Esophagus muscularis mucosa (tissue), 4 donors: Measurements from ENCODE around the gene NPRL2. TPM values are rescaled to one million over a fixed set of nuclear protein-coding genes. Genes with fewer than 3 reads are reported as not detected.

Source experiments
- DNase-seq: peaks from one replicate; pipeline ENCODE4 v3.0.0-alpha.2; 2017; ENCODE audit errors: extremely low spot score
- H3K27ac ChIP-seq, 4 donors: fragments of 200-600 bp; sonication (generic); replicated peaks in 1 of 4; 1 replicate in 3 of 4; 2 replicates in 1 of 4; pipeline ENCODE4 v1.5.1; 2016 to 2019; ENCODE audit warnings: mild to moderate bottlenecking in 1 of 4
- H3K27me3 ChIP-seq, 4 donors: fragments of 200-600 bp; sonication (generic); one replicate each; pipeline versions ENCODE4 v1.5.1 to v1.6.0; 2016 to 2019
- H3K36me3 ChIP-seq, 4 donors: fragments of 200-600 bp; sonication (generic); one replicate each; pipeline ENCODE4 v1.5.1; 2016 to 2019
- H3K4me1 ChIP-seq, 4 donors: fragments of 200-600 bp; sonication (generic); one replicate each; pipeline ENCODE4 v1.5.1; 2016 to 2019
- H3K4me3 ChIP-seq, 4 donors: fragments of 200-600 bp; sonication (generic); 1 replicate in 2 of 4; 2 replicates in 2 of 4; pipeline ENCODE4 v1.5.1; 2016 to 2019; ENCODE audit warnings: mild to moderate bottlenecking in 4 of 4, moderate library complexity in 1 of 4
- H3K9me3 ChIP-seq, 4 donors: fragments of 200-600 bp; sonication (generic); 1 replicate in 3 of 4; 2 replicates in 1 of 4; pipeline ENCODE4 v1.5.1; 2016 to 2019
- CTCF ChIP-seq, 3 experiments: fragments of 200-600 bp in 2 of 3; fragments of 450-650 bp in 1 of 3; sonication (generic) in 2 of 3; IDR thresholded peaks; one replicate each; pipeline ENCODE4 v1.5.1; 2017 to 2019; ENCODE audit warnings: antibody characterized with exemption in 3 of 3, mild to moderate bottlenecking in 2 of 3, moderate library complexity in 1 of 3
- EP300 ChIP-seq: sonication (generic); formaldehyde crosslinking; IDR thresholded peaks from one replicate; pipeline ENCODE4 v1.6.1; 2017; ENCODE audit warnings: antibody characterized with exemption
- POLR2A ChIP-seq: fragments of 450-650 bp; IDR thresholded peaks from one replicate; pipeline ENCODE4 v1.6.1; 2017; ENCODE audit warnings: antibody characterized with exemption, moderate library complexity, mild to moderate bottlenecking, low read depth
- POLR2AphosphoS5 ChIP-seq, 2 donors: sonication (generic); formaldehyde crosslinking; IDR thresholded peaks; one replicate each; pipeline ENCODE4 v1.6.1; 2017; ENCODE audit warnings: antibody characterized with exemption in 2 of 2
- WGBS: methylation state at CpG from one replicate; pipeline ENCODE4 v1.1.5; 2018; 5-methylcytosine and 5-hydroxymethylcytosine counted together
- intact Hi-C: fragments of 100-400 bp; cut with DNase I; formaldehyde crosslinking; loops from one replicate; pipeline ENCODE4 v1.15.1; 2023
- total RNA-seq, 4 donors: library from RNA; depleted of rRNA; stranded (reverse); fragments of >200 nt; gene quantifications; one replicate each; pipeline versions ENCODE4 v1.1.0 to v1.2.1, GENCODE V29; 2016

NPRL2 gene
- total RNA-seq, 4 donors from 2014 or later = 10.4 to 16.7 (median 14.2) TPM

GRCh38 chr3:50298836-50299637 lies 51.5 kb downstream of the NPRL2 start, which contains the start of the genes HYAL3 and NAA80:
TSS of gene HYAL3 (minus strand) at chr3:50299405. CDS start at chr3:50295602, 3,803 bp downstream.
TSS of gene NAA80 (minus strand) at chr3:50299405. CDS start at chr3:50297463, 1,942 bp downstream.
- Histone ChIP-seq H3K27me3 (no peaks in the 10 kb centered on the region), H3K9me3 (no peaks in the 10 kb centered on the region), H3K4me3 (peak within 1 kb of the TSS; percentile 67 to 74 (median 72)), H3K4me1 (peaks cover 27 to 56% (median 52%) of the 10 kb centered on the region in 4 donors), H3K36me3 (peaks cover 0 to 9% (median 0%) of the 10 kb centered on the region in 4 donors), H3K27ac (peak within 1 kb of the TSS; percentile 91 to 93 (median 92))
- intact Hi-C loops = no loop called here
- TF ChIP-seq EP300 (no peak), POLR2A (peak; percentile 92), POLR2AphosphoS5 (IDR thresholded peaks at IDR 0.05) (peak; percentile 96 to 99), CTCF (IDR thresholded peaks at IDR 0.05) (peak; percentile 14 to 58 (median 38))
- DNase-seq = peak; percentile 100
- WGBS = 1% methylated on average over 24 of the region's 61 CpGs

DNA sequence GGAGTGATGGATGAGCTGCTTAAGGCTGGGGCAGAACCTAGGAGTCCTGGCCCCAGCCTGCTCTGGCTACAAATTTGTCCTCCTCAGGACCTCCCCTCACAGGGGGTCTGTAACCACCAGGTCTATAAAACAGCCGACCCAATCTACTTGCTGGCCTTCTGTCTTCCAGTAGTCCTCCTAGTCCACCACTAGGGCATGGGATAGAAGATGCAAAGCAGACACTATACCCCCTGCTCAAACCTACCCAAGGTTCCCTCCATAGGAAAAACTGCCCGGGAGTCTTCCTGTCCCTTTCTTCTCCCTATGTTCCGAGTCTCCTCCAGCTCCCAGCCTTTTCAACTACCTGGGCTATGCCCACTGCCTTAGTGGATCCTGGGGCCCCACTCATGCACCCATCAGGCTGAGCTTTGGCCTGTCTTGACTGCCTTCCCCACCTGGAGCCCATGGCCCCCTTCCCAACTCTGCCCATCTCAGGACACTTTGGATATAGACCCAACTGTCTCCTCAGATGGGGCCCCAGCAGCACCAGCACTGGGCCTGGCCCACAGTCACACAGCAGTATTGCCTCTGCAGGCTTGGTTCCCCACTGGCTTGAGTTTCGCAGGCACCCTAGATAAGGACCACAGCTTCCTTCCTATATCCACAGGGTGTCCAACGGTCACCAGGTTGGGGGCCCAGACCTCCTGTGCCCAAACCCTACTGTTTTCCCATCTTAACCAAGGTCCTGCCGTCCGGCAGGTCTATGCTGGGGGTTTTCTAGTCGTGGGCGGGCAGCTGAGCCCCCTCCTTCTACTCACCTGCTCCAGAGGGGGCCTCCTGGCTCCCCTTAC lies 52.5 kb downstream of the NPRL2 start:
- Histone ChIP-seq H3K9me3 (no peaks in the 10 kb centered on the region), H3K4me3 (peak overlapping the region; percentile 67 to 74 (median 72)), H3K4me1 (peaks cover 29 to 51% (median 47%) of the 10 kb centered on the region in 4 donors), H3K36me3 (peaks cover 0 to 9% (median 0%) of the 10 kb centered on the region in 4 donors), H3K27me3 (no peaks in the 10 kb centered on the region), H3K27ac (peak overlapping the region; percentile 91 to 93 (median 92))
- peak in 1 of 3 experiments; percentile 9 for TF ChIP-seq CTCF (IDR thresholded peaks at IDR 0.05)
- TF ChIP-seq EP300 = no peak
- intact Hi-C loops = no loop called here
- DNase-seq = no peak
- WGBS = 57% methylated on average over 9 of the region's 9 CpGs

DNA sequence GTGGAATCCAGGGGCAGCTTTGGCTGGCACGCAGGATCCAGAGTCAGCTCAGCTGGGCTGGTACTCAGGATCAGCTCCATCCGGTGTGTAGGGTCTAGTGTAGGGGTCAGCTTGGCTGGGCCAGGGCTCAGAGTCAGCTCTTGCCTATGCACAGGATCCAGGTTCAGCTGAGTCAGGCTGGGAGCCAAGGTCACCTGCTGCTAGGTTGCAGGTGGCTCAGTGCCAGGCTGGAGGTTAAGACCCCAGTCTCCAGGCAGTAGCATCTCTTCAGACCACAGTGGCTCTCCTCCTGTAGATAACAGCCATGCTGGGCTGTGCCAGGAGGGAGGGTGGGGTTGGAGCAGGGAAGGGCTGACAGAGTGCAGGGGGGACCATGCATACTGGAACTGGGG lies 53.2 kb downstream of the NPRL2 start:
- H3K27me3 ChIP-seq = no peaks in the 10 kb centered on the region
- DNase-seq = no peak
- 100% methylated on average over 2 of the region's 2 CpGs for WGBS
- TF ChIP-seq EP300 = no peak
- TF ChIP-seq POLR2AphosphoS5 (IDR thresholded peaks at IDR 0.05) = no peak
- no peak for TF ChIP-seq POLR2A
- TF ChIP-seq CTCF (IDR thresholded peaks at IDR 0.05) = no peak
- H3K9me3 ChIP-seq = no peaks in the 10 kb centered on the region
- no peak overlapping the region for H3K4me3 ChIP-seq
- H3K36me3 ChIP-seq = peaks cover 0 to 9% (median 0%) of the 10 kb centered on the region in 4 donors
- intact Hi-C loops = no loop called here
- H3K27ac ChIP-seq = peak overlapping the region in 1 of 4 donors; percentile 92
- peaks cover 35 to 51% (median 47%) of the 10 kb centered on the region in 4 donors for H3K4me1 ChIP-seq

Other genes starting within 250 kb of the NPRL2 start
- 10 to 100 TPM; 11.9 to 46.5 (median 23.3) TPM for gene SEMA3F, start 195.5 kb downstream of the NPRL2 start, total RNA-seq
- gene GNAT1, start 159.2 kb downstream of the NPRL2 start, total RNA-seq = not detected
- gene SLC38A3, start 145.5 kb downstream of the NPRL2 start, total RNA-seq = under 1 TPM in 2 of 4 donors, not detected in 2; 0.11 to 0.39 TPM
- gene GNAI2, start 114.6 kb downstream of the NPRL2 start, total RNA-seq = 100 to 1,000 TPM; 149 to 297 (median 239) TPM
- gene SEMA3B, start 81.6 kb downstream of the NPRL2 start, total RNA-seq = 10 to 100 TPM; 37.4 to 66.6 (median 46.4) TPM
- not detected for gene LSMEM2, start 71.7 kb downstream of the NPRL2 start, total RNA-seq
- 100 to 1,000 TPM in 1 of 4 donors, 10 to 100 TPM in 3; 49.4 to 106 (median 85.8) TPM for gene IFRD2, start 58.3 kb downstream of the NPRL2 start, total RNA-seq
- 1 to 10 TPM; 2.1 to 6.7 (median 3.4) TPM for gene HYAL3, start 51.4 kb downstream of the NPRL2 start, total RNA-seq
- 1 to 10 TPM; 6.8 to 9.5 (median 8.0) TPM for gene NAA80, start 51.4 kb downstream of the NPRL2 start, total RNA-seq
- gene HYAL1, start 47.2 kb downstream of the NPRL2 start, total RNA-seq = 10 to 100 TPM in 1 of 4 donors, 1 to 10 TPM in 3; 8.3 to 15.6 (median 9.0) TPM
- gene HYAL2, start 28.0 kb downstream of the NPRL2 start, total RNA-seq = 100 to 1,000 TPM in 2 of 4 donors, 10 to 100 TPM in 2; 37.4 to 114 (median 97.2) TPM
- 10 to 100 TPM; 18.7 to 40.6 (median 37.5) TPM for gene TUSC2, start 22.6 kb downstream of the NPRL2 start, total RNA-seq
- gene RASSF1, start 9.9 kb downstream of the NPRL2 start, total RNA-seq = 10 to 100 TPM; 28.7 to 44.2 (median 33.2) TPM
- under 1 TPM in 3 of 4 donors, not detected in 1; 0.50 to 0.57 (median 0.52) TPM for gene ZMYND10, start 5.0 kb downstream of the NPRL2 start, total RNA-seq
- gene CYB561D2, start 87 bp upstream of the NPRL2 start, total RNA-seq = 10 to 100 TPM in 1 of 4 donors, 1 to 10 TPM in 3; 5.4 to 12.4 (median 8.1) TPM
- 10 to 100 TPM; 37.0 to 85.6 (median 66.3) TPM for gene TMEM115, start 8.7 kb upstream of the NPRL2 start, total RNA-seq
- 1 to 10 TPM in 2 of 4 donors, under 1 TPM in 2; 0.84 to 2.8 (median 1.1) TPM for gene CACNA2D2, start 152.9 kb upstream of the NPRL2 start, total RNA-seq
- gene C3orf18, start 217.0 kb upstream of the NPRL2 start, total RNA-seq = 10 to 100 TPM; 13.6 to 23.8 (median 18.9) TPM
- gene HEMK1, start 218.7 kb upstream of the NPRL2 start, total RNA-seq = 10 to 100 TPM in 1 of 4 donors, 1 to 10 TPM in 3; 4.6 to 10.6 (median 6.3) TPM